ENCODE results near the gene SARS1.
"Not testable (repeated sequence)": the region's sequence is repeated elsewhere in the genome, so short reads cannot be mapped to it uniquely, and the experiment has no call there.

The SARS1 gene, protein sequence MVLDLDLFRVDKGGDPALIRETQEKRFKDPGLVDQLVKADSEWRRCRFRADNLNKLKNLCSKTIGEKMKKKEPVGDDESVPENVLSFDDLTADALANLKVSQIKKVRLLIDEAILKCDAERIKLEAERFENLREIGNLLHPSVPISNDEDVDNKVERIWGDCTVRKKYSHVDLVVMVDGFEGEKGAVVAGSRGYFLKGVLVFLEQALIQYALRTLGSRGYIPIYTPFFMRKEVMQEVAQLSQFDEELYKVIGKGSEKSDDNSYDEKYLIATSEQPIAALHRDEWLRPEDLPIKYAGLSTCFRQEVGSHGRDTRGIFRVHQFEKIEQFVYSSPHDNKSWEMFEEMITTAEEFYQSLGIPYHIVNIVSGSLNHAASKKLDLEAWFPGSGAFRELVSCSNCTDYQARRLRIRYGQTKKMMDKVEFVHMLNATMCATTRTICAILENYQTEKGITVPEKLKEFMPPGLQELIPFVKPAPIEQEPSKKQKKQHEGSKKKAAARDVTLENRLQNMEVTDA

DNA sequence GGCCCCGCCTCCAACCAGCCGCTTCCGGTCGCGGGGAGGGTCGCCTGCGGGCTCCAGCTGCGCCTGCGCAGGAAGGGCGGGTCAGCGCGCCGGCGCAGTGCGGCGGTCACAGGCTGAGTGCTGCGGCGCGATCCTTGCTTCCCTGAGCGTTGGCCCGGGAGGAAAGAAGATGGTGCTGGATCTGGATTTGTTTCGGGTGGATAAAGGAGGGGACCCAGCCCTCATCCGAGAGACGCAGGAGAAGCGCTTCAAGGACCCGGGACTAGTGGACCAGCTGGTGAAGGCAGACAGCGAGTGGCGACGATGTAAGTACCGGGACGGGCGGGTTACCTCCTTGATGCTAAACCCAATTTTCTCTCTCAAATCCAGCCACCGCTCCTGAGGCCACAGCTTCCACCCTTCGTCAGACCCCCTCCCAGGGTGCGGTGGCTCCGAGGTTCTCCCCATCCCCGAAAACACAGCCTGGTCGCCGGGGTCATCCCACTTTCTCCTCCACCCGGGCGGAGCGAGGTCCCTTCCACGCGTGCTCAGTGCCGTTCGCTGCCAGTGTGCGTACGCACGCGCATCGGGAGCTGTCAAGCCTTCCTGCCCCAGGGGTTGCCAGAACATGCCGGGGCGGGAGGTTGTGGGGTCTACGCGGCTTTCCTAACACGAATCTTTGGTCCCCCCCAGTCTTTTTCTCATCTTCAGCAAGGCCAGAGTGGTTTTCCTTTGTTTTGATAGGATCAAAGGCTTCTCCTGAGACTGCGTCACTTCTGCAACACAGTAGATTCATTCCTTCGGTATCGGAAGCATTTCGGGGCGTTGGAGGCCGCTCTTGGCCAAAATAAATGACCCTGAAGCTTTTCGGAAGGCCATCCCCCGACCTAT lies at the start of gene SARS1:
TSS of gene SARS1 (plus strand) at position 95 of the 870 bp plus-strand sequence. CDS start at position 170, 75 bp downstream.
- peak; percentile 65 for DNase-seq

DNA sequence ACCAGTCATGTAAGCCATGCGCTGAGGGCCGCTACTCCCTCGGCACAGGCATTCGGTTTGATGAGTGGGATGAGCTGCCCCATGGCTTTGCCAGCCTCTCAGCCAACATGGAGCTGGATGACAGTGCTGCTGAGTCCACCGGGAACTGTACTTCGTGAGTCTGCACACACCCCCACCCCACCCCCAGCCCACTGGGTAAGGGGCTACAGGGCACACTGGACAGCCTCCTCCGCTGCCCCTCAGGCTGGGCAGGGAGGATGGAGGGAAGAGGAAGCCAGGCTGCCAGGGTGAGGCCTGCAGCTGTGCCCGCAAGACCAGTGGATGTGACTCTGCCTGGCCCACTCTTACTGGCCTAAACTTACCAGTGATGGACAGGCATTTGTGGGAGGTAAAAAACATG lies 49.2 kb upstream of the SARS1 start:
- DNase-seq = no peak

DNA sequence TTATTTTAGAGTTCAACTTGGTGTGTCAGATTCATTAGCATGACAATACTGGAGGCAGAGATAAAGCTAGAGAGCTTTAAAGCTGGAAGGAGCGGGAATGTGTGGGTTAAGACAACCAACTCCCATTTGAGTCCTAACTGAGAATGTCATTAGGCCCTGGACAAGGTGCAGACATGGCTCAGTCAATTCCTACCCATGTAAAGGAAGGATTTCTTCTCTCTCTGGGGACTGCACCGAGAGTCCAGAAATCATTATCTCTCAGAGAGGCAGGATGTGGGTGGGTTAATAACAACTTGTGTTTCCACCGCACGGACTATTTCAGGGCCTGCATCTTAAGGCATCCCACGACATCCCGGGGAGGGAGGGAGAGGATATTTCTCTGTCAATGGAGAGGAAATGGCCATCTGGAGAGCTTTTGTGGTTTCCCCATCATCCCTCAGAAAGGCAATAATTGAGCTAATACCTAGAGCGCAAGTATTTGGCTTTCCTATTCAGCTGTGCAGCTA lies 46.7 kb upstream of the SARS1 start:
- no peak for DNase-seq

DNA sequence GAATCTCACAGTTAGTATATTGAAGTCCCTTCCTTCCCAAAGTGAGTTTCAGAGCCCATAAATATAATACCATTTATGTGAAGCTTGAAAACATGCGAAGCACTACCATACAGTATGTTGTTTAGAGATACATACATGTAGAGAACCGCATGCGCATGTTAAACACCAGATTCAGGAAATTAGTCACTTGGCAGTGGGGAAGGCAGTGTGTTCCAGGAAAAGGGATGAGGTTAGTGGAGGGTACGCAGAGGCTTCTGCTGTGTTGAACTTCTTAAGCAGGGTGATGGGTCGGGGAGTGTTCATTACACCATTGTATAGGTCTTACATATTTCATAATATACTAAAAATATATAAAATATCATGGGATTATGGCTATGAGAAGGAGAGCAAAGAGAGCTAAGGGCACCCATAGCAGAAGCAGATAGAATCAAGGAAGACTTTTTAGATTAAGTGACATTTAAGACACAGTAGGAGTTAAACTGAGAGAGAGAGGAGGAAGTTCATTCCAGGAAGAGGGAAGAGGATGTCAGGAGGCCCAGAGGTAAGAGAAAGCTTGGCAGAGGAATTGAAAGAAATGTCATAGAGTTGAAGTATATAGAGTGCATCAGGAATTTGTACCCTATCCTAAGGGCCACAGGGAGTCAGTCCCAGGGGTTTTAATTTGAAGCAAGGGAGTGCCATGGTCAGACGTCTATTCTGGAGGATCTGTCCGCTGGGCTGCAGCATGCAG lies 43.5 kb upstream of the SARS1 start:
- no peak for DNase-seq

DNA sequence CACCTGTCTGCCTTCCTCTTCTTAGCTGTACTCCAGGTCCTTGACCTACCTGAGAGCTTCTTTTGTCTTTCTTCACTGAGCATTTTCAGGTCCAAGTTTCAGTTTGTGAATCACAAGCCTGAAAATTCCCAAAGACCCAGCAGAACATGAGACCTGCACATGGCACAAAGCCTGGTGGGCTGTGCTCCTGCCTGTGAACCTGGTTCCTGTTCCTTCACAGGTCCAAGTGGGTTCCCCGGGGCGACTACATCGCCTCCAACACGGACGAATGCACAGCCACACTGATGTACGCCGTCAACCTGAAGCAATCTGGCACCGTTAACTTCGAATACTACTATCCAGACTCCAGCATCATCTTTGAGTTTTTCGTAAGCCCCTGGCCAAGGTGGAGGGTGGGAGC lies 42.1 kb upstream of the SARS1 start:
- no peak for DNase-seq

DNA sequence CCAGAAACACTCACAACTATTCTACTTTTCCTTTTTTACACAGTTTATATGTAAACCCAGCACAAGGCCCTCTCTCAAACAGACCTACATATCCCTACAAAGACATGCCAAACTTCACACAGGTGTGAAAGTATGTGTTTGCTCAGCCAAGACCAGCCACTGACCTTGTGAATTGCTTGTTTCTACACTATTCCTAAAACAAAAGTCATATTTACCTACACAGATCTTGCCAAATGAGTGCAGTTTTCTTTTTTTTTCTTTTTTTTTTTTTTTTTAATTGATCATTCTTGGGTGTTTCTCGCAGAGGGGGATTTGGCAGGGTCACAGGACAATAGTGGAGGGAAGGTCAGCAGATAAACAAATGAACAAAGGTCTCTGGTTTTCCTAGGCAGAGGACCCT lies 37.4 kb upstream of the SARS1 start:
- not testable (repeated sequence) for DNase-seq

DNA sequence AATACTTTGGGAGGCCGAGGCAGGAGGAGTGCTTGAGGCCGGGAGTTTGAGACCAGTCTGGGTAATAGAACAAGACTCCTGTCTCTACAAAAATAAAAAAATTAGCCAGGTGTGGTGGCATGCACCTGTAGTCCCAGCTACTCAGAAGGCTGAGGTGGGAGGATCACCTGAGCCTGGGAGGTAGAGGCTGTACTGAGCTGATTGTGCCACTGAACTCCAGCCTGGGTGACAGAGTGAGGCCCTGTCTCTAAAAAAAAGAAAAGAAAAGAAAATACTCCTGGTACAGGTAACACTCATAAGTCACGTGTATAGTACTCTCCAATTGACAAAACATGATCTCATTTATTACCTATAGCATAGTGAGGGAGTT lies 33.0 kb upstream of the SARS1 start:
- DNase-seq = not testable (repeated sequence)

DNA sequence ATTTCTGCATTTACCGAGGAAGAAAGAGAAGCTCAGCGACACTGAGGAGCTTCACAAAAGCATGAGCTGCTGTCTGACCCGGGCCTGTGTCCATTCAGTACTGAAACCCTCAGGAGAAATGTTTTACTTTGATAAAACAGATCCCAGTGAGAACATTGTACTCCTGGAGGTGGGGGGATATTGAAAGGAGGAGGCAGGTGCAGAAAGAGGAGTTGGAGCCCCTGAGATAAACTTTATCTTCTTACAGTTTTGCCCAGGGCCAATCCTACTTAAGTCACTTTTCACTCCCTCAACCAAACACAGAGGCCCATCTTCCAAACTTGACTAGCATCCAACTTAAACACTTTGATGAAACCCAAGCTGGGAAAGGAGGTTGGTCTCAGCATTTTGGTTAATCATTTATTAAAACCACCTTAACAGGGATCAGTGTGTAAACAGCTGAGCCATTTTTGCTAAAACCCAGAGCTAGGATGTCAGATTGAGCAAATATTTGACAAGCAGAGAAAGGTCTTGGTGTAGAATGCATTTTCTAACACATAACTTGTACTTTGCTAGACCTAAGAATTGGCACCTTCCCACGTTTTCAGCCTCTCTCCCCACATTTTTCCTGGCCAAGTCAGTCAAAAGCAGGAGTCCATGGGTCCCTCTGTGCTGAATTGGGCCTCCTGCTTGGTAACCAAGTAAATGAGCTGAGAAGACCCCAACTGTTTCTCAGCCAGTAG lies 32.5 kb upstream of the SARS1 start:
- no peak for DNase-seq

DNA sequence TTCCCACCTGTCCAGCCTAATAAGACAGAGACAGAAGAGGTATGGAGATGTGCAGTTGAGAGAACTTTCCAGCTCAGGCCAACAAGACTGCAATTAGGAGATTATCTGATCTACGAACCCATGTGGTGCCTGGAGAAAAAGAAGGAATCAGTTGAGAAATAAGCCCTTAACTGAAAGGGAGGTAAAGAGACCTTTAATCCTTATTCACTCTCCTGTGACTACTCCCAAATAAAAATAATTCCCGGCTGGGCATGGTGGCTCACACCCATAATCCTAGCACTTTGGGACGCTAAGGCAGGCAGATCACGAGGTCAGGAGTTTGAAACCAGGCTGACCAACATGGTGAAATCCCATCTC lies 31.9 kb upstream of the SARS1 start:
- no peak for DNase-seq

DNA sequence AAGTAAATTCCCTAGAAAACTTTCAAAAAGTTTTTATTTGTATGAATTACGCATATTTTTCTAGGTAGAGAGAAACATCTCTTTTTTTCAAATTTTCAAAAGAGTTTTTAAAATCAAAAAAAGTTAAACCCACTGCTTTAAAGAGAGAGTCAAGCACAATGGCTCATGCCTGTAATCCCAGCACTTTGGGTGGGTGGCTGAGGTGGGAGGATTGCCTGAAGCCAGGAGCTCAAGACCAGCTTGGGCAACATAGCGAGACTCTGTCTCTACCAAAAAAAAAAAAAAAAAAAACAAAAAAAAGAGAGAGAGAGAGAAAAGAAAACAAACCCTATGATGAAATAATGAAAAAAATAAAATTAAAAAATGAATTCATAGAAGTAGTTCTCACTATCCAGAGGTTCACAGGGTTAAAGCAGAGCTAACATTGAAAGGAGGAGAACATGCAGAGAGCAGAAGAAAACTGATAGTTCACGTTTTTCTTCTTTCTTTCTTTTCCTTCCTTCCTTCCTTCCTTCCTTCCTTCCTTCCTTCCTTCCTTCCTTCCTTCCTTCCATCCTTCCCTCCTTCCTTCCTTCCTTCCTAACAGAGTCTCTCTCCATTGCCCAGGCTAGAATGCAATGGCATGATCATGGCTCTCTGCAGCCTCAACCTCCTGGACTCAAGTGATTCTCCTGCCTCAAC lies 30.5 kb upstream of the SARS1 start:
- DNase-seq = no peak

DNA sequence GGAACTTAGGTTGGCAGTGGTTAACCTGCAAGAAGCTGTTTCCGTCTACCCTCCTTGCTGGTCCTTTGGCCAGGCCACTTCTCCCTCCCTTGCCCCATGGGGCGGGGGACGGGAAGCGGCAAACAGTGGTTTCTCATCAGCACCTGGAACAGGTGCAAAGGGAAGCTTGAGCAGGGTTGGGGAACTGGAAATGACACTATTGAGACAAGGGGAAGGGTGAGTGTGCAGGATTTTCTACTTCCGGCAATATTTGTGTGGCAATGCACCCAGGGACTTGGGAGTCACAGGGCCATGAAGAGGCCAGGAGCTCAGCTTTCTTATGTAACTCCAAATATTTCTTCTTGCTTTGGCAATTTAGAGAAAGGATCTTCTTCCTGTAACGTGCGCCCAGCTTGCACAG lies 29.0 kb upstream of the SARS1 start:
- peak; percentile 23 for DNase-seq

DNA sequence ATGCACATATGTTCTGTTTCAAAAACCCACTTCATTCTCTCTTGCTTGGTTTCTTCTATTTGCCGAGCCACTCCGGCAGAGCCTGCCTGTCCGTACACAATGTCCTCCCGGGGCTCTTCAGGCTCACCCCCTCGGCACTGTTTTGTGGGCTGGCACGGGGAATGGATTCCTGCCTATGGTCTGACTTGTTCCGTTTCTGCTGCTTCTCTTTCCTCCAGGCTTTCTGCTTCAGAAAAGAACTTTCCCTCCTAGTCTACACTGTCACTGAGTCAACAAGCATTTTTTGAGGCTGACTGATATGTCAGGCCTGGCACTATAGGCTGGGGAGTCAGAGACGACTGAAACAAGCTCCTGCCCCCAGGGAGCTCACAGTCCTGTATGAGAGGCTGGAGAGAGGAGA lies 28.4 kb upstream of the SARS1 start:
- DNase-seq = no peak

DNA sequence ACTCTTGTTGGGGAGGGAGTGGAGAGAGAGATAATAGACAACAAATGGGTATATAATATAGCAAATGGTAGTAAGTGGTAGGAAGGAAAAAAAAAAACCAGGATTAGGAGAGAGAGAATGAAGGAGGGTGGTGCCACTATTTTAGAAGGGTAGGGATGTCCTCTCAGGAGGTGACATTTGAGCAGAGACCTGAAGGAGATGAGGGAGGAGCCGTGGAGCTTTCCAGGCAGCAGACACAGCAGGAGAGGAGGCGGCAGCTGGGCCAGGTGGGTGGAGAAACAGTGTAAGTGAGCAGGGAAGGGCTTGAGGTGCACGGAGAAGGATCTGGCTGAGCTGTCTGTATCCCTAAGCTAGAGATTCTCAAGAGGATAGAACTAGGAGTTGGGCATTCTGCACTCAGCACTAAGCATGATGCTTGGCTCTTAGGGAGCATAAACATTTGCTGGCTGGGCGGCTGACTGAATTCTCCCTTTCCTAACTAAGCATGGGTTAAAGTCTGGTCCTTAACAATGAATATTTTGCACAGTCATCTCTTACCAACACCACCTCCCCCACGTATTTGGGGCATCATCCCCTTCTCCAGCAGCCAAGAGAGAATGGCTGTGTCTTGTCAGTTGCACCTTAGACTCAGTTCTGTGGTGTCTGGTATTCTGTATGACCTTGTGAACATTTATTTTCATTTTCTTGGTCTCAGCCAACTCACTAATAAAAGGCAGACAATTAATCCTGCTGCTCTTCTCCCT lies 27.6 kb upstream of the SARS1 start:
- DNase-seq = peak; percentile 54

DNA sequence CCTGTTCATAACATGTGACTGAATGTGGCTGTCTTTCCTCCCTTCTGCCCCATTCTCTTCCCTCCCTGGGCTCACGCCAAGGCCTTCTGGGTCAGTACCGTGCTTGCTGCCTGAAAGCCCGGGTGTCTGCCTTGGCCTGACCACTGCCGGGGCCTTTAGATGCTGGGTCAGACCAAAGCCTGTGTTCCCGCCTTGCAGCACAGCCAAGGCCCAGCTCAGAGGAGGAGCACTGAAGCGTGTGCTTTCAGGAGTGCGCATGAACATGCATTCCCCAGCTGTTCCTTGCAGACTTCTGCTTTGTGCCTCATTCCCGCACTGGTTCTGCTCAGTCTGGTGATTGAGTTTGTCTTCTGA lies 27.0 kb upstream of the SARS1 start:
- no peak for DNase-seq

DNA sequence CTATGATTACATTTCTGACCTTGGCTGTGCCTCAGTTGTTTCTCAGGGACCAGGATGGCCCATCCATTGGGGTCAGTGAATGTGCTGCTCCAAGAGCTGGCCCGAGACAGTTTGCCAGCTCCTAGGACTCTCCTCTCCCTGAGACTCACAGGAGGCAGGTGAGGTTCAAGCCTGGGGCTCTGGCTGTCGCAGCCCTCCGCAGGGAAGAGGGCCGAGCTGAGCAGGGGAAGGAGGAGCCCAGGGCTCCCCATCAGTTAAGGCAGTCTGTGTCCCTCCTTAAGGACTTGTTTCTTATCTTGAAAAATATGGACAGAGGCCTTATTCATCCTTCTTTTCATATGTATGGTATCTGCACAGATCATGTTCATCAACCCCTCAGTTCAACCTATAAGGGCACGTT lies 26.6 kb upstream of the SARS1 start:
- no peak for DNase-seq

DNA sequence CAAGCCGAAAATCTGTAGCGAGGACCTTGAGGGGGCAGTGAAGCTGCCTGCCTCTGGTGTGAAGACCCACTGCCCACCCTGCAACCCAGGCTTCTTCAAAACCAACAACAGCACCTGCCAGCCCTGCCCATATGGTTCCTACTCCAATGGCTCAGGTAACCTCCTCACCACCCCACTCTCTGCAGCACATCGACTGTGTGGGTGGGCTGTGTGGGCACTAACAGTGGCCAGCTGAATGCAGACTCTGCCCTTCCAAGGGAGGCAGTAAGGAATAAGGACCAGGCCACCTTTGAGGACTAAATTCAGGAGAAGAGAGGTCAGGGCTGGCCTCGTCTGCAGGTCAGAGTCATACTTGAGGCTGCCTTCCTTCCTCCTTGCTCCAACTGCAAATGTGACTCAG lies 25.5 kb upstream of the SARS1 start:
- no peak for DNase-seq

DNA sequence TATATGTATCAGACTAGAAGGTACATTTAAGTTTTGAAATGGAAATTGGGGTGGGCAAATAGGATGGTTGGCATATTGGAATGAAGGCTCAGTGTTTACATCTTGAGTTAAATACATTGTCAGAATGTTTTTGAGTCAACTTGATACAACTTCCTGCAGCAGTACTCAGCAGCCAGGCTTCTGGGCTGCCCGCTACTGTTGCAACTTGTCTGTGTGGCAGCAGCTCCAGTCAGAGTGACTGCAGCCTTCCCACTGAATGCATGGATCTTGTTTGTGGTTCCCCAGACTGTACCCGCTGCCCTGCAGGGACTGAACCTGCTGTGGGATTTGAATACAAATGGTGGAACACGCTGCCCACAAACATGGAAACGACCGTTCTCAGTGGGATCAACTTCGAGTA lies 24.9 kb upstream of the SARS1 start:
- DNase-seq = no peak

DNA sequence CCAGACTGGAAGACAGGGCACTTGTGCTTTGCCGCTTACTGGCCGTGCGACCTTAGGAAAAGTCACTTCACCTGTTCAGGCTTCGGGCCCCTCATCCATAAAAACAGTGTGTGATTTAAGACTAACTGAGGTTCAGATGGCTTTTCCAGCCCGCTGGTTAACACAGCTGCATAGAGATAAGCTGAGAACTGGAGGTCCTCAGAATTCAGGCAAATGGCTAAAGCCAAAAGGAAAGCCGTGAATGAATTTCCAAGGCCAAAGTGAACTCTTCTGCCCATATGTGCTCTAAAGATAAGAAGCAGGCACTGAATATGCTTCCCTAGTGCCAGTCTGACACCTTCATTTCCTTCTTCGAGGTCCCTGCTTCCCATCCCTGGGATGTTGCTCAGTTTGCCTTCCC lies 23.5 kb upstream of the SARS1 start:
- no peak for DNase-seq

DNA sequence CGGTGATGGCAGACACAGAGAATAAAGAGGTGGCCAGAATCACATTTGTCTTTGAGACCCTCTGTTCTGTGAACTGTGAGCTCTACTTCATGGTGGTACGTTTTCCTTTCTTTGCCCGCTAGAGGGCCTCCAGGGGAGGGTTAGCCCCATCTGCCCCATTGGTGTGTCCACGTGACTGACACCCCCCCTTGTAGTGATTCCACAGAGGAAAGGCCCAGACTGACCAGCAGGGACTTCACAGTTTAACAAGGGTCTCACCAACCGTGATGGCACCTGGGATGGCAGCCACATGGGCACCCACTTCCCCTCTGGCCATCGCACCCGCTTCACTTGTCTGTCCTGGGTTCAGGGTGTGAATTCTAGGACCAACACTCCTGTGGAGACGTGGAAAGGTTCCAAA lies 22.3 kb upstream of the SARS1 start:
- no peak for DNase-seq

DNA sequence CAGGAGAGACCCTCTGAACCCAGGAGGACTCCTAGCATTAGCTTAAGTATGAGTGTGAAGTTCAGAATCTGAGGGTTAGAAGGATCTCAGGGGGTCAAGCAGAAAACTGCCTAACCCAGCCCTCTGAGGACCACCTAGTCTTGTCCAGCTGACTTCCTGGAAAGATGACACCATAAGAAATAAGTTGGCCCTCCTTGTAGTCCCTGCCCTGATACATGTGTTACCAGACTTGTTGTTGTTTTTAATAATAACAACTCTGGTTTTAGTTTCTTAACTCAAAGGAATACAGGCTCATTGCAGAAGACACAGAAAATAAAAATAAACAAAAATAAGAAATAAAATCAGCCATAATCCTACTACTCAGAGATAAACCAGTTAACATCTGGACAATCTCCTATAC lies 21.8 kb upstream of the SARS1 start:
- DNase-seq = no peak

DNA sequence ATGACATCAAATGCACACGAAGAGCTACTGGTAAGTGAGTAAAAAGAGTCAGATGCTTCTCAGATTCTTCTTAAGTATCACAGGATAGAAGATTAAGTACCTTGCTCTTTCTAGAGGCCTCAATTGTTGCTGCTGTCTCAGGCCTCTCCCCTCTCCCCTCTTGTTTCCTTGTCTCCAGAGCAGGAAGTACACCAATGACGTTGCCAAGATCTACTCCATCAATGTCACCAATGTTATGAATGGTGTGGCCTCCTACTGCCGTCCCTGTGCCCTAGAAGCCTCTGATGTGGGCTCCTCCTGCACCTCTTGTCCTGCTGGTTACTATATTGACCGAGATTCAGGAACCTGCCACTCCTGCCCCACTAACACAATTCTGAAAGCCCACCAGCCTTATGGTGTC lies 21.3 kb upstream of the SARS1 start:
- DNase-seq = no peak

Measured in NCI-H510A (cell line).